ENCODE measurements around the gene MYRFL.

GRCh38 chr12:69873429-69873828 is 48.4 kb downstream of the MYRFL start:
- TF ChIP-seq POLR2A (IDR thresholded peaks at IDR 0.05; ENCODE audit: low read length) (no peak), GATA1 (IDR thresholded peaks at IDR 0.05; ENCODE audit: low read depth, low read length) (no peak)
